Ecto neural progenitor cell (in vitro differentiated cells): Measurements from ENCODE around the gene RAB22A.
"Not testable (repeated sequence)": the region's sequence is repeated elsewhere in the genome, so short reads cannot be mapped to it uniquely, and the experiment has no call there.

Experiments
- DNase-seq: peaks from one replicate; pipeline ENCODE4 v3.0.0-alpha.2; 2018; ENCODE audit warnings: low spot score

Gene RAB22A

DNA sequence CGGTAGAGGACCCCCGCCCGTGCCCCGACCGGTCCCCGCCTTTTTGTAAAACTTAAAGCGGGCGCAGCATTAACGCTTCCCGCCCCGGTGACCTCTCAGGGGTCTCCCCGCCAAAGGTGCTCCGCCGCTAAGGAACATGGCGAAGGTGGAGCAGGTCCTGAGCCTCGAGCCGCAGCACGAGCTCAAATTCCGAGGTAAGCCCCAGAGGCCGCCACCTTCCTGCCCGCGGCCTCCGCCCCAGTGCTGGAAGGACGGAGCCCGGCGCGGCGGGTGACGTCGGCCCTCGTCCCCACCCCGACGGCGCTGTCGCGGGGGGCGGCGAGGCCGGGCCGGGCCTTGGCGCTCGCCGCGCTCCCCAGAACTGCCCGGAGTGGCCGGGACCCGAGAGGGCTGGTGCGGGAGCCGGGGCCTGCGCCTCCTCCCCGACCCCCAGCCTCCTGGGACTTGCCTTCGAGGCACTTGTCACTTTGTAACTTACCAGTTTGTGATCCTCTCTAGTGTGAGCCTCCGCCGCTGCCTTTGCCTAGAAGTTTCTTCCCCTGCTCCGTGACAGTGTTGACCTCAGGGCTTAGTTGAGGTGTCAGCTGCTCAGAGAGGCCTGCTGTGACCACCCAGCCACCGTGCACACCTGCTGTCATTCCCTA, 79.9 kb downstream of the RAB22A start:
- no peak for DNase-seq

DNA sequence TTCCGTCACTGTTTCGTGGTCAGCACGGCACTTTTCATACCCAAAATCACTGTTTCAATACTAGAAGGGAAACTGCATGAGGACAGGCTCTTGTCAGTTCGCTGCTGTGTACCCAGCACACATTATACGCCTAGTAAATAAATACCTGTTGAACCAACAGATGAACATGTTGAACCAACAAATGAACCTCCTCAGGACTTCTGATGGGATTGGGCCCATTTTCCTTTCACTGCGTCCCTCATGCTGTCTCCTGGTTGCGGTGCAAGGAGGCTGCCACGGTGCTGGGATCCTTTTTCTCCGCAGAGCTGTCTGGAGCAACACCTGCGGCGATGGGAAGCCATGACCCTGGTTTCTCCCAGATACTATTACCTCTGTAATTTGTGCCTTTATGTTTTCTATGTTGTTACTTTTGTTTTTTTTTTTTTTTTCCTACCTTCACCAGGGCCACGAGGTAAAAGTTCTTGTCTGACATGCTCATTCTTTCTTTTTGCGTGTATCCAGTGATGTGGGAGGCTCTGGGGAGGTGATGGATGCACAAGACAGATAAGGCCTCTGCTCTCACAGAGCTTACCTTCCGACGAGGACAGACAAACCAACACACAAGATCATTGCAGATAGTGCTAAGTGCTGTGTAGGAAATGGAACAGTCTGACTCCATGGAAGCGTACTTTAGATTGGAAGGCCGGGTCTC, 80.6 kb downstream of the RAB22A start:
- no peak for DNase-seq

DNA sequence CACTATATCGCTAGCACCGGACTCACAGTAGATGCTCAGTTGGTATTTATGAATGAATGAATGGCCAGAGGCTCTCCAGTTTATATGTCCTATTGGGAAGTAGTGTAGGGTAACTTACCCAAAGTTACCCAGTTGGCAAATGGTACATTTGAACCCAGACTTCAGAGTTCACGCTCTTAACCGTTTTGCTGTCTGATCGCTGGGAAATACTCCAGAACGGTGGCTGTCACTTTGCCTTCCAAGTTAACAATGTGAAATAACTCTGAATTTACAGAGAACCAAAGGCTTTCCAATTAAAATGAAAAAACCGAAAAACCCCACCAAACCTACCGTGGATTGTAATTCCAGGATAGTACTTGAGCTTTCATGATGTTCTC, 81.1 kb downstream of the RAB22A start:
- DNase-seq, result no peak

DNA sequence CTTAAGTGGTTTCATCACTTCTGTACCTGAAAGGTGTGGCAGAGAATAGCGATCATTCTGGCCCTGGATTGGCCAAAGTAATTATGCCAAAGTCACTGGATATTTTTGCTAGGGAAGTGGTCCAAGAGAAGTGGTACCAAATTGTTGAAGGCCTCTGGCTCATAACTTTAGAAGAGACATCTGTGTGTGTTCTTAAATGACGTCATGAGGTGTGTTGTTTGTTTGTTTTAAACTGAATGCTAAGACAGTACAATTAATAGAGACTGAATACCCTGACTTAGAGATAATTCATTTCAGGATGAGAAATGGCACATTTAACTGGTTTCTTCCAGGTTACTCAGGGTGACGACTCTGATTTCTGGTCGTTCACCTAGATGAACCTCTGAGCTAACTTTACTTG, 82.8 kb downstream of the RAB22A start:
- DNase-seq, result no peak

DNA sequence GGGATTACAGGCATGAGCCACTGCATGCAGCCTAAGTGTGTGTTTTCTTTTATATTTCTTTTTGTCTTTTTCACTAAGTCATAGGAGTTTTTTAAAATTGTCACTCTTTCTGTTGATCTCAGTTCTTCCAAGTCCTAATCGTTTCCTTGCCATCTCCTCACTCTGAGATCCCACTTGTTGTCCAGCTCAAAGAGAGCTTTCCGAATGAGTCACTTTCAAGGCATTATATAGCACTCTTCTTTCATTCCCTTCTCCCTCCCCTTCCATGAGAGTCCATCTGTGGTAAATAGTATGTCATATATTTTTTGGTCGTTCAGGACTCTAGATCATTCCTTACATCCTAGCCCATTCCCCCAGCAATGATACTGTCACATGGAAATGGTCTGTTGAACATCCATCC, 83.8 kb downstream of the RAB22A start:
- no peak for DNase-seq

DNA sequence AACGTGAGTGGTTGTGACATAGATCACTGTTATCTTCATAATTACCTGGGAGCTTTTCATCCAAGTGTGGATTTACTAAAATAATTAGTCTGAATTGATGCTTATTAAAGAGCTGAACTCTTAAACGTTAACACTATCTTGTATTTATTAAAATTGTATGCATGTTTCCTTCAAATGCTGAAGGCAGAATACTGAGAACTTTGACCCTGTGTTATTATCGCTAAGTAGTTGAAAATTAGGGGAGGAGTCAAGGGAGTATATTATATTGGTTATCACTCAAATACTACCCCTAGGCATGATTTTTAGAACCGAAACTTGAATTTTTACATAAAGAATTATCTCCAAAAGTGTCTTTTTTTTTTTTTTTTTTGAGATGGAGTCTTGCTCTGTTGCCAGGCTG, 85.3 kb downstream of the RAB22A start:
- DNase-seq, result no peak

DNA sequence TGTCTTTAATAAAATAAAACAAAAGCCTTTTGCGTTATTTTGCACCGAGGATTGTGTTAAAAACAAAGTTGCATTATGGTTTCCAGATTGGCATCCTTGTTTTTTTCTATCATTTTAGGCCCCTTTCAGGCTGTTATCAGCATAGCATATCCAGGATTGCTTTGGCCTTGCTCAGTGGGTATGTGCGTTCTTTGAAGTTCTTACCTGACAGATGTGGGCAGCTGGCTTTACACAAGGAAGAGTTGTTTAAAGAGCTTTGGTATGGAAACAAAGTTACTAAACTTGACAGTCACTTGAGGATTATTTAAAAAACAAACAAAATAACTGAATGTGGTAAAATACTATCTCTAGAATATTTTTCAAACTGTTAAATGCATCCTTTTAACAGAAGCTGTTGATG, 86.1 kb downstream of the RAB22A start:
- DNase-seq, result no peak

DNA sequence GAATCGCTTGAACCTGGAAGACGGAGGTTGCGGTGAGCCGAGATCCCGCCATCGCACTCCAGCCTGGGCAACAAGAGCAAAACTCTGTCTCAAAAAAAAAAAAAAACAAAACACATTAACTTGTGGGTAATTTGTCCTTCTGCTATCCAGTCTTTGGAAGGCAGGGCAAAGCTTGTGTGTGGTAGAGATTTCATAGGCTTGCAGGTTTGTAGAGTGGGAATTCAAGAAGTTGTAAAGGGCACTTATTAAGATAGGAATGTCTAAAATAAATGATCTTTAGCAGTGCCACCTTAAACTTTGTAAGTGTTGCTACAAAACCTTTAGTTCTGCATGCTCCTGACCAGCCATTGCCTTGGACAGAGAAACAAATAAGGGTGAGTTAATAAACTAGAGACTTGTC, 87.9 kb downstream of the RAB22A start:
- no peak for DNase-seq

DNA sequence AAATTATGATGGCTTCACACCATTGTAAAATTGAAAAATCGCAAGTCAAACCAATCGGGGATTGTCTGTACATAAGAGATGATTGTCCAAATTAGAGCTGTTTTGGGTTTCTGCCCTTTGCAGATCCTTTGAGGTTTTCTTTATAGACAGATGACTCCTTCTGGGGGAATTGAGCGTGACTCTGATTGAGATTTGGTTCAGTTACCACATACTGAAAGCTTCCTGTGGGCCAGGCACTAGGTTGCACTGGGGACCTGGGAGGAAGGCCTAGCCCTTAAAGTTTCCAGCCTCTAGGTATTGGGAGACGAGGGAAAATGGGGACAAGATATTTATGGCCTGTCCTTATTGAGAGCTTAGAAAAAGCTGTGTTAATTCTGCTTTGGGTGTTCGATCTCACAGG, 88.7 kb downstream of the RAB22A start:
- DNase-seq, result no peak

DNA sequence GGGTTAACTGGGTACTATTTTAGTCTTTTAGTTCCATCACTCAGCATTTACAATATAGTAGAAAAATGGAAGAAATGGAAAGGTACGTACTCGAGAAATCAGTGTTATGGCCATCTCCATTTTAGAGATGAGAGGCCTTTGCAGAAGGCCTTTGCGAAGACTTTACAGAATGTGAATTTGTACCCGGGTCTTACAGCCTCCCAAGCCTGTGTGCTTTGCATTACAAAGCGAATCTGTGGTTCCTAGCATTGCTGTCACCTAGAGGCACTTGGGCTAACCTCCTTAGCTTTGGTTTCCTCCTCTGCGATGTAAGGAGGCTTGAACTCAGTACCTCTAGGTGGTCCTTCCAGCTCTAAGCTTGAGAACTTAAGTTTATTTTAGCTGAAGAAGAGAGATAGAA, 90.4 kb downstream of the RAB22A start:
- no peak for DNase-seq

DNA sequence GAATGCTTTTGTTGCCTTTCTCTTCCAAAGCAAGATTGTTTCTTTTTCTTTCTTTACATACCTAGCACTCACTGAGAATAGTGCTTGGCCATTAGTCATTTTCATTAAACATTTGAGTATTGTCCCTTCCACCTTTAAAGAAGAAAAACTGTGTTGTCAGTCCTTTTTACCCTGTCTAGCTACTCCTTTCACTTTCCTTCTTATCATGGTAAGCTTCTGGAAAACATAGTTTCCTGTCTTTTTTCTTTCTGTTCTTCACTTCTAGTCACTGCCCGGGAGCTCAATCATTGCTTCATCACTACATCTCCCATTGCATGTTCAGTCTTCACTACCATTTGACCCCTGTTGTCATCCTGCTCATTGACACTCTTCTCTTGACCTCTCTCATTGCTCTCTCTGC, 91.6 kb downstream of the RAB22A start:
- no peak for DNase-seq

DNA sequence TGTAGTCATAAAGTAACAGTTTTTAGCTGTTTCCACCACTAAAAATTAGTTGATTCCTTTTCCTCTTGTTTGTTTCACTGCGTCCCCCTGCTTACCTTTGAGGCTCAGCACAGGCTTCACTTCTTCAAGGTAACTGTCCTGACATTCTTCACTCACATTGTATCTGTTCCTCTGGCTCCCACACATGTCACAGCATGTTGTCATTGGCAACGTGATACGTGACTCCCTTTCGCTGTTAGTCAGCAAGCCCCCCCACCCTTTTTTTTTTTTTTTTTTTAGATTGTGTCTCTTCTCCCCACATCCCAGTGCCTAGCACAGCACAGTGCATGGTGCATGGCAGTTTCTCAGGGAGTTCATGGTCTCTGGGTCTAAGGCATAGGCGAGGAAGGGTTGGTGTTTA, 92.8 kb downstream of the RAB22A start:
- no peak for DNase-seq

DNA sequence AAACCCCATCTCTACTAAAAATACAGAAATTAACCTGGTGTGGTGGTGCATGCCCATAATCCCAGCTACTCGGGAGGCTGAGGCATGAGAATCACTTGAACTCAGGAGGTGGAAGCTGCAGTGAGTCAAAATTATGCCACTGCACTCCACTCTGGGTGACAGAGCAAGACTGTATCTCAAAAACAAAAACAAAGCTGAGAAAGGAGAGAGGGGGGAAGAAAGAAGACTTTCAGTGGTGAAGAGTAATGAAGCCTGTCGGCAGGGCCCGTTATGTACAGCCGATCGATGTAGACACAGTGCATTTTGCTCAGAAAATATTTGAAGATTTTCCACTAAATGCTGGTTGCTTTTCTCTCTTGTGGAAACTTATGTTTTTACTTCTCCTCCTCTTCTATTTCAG, 93.3 kb downstream of the RAB22A start:
- no peak for DNase-seq

DNA sequence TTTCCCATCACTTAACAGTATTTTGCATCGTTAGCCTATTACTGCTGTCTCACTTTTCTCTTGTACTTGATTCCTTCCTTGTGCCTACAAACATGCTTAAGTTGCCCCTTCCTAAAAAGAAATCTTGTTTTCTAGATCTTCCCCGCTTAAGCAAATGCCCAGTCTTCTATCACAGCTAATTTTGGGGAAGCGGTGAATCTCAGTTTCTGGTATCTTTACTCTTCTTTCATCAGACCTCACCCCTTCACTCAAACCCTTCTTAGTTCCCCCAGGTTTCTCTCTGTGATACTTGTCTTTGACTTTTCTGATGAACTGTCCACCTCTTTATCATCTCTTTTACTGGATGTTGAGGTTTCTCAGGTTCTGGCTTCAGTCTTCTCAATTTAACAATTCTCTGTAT, 93.8 kb downstream of the RAB22A start:
- DNase-seq, result no peak

DNA sequence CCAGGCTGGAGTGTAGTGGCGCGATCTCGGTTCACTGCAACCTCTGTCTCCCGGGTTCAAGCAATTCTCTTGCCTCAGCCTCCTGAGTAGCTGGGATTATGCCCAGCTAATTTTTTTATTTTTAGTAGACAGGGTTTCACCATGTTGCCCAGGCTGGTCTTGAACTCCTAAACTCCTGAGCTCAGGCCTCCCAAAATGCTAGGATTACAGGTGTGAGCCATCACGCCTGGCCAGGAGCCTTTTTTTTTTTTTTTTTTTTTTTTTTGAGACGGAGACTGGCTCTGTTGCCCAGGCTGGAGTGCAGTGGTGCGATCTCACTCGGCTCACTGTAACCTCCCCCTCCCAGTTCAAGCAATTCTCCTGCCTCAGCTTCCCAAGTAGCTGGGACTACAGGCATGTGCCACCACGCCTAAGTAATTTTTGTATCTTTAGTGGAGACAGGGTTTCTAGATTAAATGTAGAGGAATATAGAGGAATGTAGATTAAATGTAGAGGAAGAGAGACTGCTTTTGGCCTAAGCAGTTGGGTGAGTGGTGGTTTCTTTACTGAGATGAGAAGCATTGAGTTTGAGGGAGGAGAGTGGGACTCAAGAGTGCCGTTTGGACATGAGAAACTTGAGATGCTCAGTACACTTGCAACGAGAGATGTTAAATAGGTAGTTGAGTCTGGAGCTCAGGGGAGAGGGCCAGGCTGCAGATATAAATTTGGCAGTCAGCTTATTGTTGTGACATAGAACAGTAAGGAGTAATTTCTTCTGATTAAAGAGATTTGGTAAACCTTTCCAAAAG, 96.2 kb downstream of the RAB22A start:
- no peak for DNase-seq

DNA sequence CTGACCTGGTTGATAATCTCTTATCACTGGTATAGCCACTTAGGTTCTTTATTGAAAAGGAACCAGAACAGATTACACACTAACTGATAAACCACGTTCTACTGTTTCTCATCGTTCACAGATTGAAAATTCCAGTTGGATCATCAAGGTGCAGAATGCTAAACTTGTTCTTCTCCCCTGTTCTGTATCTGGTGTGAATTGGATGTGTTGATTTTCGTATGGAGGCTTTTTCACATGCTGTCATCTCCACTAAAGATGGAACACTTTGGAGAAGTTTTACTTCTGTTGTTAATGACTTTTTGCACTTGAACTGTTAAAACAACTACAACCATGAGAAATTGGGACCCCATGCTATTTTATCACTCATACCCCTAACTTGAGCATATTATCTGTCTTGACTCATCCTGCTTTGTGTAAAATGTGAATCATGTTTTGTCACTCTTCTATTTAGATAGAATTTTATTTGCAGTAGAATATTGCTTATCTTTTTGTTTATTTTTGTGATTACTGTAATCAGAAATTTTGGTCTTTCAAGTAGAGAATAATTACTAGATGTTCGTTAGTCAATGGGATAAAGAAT, 97.0 kb downstream of the RAB22A start:
- DNase-seq, result no peak

DNA sequence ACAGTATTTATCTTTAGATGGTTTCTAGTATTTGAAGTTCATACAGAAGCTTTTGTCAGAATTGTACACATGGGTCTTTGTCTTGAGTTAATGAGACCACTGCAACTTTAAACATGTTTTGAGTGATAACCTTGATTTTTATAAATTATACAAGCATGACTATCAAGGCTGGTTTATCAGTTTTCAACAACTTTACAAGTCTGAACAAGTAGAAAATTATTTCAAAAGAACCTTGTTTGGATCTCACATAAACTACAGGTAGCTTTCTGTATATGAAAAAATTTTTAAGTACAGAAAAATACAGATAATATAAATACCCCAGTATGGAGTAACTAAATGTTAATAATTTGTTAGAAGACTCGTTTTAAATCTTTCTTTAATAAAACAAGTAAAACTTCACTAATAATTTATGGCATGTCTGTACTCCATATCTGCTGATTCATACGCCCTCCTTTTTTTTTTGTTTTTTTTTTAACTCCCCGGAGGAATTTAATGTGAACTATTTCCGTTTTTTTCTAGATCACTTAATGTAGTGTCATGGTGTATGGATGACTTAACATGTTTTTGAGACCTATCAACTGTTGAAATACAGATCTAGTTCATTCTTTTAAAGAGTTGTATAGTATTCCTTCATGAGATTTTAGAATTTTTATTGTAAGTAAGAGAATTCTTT, 97.8 kb downstream of the RAB22A start:
- DNase-seq, result no peak

DNA sequence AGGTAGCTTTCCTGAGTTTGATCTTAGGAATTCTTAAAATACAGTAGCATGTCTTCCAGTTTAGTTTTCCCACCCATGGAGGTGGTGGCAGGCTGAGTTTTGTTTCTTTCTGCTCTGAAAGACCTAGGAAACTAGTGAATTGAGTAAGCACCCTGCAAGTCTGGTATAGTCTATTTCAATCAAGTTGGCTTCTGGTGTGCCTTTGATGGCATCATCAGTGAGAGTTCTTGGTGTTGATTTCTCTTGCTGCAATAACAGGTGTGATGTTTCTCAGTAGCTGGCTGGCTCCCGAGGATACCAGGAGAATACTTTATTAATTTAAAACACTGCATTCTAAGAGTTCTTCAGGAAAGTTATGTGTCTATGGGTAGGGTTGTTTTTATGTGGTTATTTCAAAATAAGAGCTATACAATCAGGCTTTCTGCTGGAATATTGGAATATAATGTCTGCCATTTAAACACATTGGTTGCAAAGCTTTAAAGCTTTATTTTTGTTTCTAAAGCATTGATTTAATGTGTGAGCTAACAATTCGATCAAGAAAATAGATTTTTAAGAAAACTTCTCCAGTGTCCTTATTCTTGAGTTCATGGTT, 98.5 kb downstream of the RAB22A start:
- no peak for DNase-seq

DNA sequence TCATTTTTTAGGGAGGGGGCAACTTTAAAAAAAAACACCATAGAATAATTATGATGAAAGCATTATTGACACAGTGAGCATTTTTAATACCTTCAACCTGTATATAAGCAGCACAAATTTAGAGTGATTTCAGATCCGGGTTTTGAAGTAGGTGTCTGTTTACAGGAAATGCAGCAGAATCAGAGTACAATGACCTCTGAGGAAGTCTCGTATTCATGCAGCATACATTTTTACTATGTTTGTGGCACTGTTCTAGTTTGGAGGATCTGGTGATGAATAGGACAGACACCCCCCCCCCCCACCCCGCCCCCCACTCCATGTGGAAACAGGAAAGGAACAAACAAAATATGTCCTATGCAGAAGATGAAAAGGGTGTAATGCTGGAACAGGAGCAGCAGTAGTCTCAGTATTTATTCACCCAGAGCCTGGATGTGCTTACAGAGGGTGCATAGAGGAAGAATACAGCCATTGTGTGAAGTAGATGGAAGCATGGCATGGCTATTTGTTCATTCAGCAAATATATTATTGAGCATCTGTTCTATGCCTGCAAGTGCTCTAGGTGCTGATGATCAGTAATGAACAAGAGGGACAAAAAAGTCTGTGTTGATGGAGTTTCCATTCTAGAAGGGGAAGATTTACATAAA, 99.2 kb downstream of the RAB22A start:
- no peak for DNase-seq

DNA sequence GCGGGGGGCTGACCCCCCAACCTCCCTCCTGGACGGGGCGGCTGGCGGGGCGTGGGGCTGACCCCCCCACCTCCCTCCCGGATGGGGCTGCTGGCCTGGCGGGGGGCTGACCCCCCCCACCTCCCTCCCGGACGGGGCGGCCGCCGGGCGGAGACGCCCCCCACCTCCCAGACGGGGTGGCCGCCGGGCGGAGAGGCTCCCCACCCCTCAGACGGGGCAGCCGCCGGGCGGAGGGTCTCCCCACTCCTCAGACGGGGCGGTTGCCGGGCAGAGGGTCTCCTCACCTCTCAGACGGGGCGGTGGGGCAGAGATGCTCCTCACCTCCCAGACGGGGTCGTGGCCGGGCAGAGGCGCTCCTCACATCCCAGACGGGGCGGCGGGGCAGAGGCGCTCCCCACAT, 104.7 kb downstream of the RAB22A start:
- DNase-seq, result not testable (repeated sequence)

DNA sequence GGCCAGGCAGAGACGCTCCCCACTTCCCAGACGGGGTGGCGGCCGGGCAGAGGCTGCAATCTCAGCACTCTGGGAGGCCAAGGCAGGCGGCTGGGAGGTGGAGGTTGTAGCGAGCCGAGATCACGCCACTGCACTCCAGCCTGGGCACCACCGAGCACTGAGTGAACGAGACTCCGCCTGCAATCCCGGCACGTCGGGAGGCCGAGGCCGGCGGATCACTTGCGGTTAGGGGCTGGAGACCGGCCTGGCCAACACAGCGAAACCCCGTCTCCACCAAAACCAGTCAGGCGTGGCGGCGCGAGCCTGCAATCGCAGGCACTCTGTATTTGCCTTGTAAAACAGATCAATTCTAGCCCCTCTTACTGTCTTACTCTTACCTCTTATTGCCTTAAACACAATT, 105.3 kb downstream of the RAB22A start:
- DNase-seq, result not testable (repeated sequence)

DNA sequence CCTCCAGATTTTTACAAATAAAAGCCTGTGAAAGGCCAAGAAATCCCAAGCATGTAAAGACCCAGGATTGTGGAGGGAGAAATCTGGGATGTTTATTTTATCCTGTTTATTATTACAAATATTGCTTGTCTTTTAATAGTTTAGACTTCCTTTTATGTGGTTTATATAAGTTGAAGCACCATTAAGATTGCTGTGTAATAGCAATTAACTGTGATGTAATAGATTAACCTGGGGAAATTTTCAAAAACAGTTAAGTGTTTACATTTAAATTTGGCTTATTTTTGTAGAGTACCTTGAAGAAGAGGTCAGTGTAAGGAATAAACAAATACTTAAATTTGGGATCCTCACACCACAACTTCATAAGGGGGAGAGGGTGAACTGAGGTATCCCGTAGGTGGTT, 106.5 kb downstream of the RAB22A start:
- DNase-seq, result no peak
